Measurements from ENCODE around the gene PAX5. TPM values are rescaled to one million over a fixed set of nuclear protein-coding genes. Genes with fewer than 3 reads are reported as not detected.

The PAX5 gene
- total RNA-seq, 2 experiments from 2014 or later: 62.5 to 141 TPM

DNA sequence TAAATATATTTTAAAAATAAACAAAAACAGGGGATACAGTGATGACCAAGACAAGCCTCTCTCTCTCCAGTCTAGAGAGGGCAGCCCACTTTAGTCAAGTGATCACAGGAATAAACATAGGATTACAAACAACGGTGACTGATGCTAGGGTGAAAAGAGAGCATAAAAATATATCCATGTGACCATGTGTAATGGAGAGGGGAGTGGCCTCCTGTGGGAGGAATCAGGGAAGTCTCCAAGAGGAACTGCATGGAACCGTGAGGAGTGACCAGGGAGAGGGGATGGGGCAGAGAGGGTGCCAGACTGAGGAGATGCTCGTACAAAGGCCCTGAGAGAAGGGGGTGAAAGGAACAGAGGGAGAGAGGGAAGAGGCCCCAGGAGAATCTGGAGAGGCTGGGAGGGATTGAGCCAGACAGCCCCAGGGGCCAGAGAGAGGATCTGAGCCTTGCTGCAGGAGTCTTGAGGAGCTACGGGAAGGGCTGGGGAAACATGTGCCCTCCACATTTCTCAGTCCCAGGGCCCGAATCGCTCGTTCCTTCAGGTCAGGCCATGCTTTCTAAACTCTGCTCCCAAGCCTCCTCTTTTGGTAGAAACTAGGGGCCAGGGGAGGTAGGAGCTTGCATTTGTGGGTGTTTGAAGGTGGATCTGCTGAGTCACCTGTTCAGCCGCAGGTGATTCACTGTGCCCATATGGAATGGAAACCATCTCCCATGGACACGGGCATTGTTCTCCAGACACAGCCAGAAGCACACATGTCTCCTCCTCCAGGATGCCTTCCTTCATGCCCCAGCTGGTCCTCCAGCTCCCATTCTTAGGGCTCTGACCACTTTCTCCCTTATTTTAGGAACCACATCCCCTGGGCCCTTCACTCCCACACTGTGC lies 63.8 kb downstream of the PAX5 start:
- H3K9me2 ChIP-seq (ENCODE audit: insufficient read depth, low read length): no peaks in the 10 kb centered on the region
- DNase-seq (ENCODE audit: low spot score): no peak
- no peak overlapping the region for H3K4me2 ChIP-seq (ENCODE audit: low read length)
- ChIA-PET POLR2A (interaction anchor here (0.6 kb wide), 1 partner anchor 113 kb away, joined by 3 read pairs; no protein-coding TSS in a partner anchor), CTCF (ENCODE audit: unreplicated experiment) (no interaction called here)
- H2AFZ ChIP-seq (ENCODE audit: low read length): no peak overlapping the region
- no peaks in the 10 kb centered on the region for H3K4me1 ChIP-seq (ENCODE audit: insufficient read depth, low read length, poor library complexity, severe bottlenecking)
- BruUV-seq (replicated peaks): no TSS peak
- H3K27ac ChIP-seq (ENCODE audit: low read depth, low read length, poor library complexity, severe bottlenecking): no peak overlapping the region
- 0 out of 2 replicates have a peak, but pooled peaks cover 4% of the 10 kb centered on the region for H4K20me1 ChIP-seq (ENCODE audit: insufficient read depth, low read length)
- TF ChIP-seq, protein P1, sequence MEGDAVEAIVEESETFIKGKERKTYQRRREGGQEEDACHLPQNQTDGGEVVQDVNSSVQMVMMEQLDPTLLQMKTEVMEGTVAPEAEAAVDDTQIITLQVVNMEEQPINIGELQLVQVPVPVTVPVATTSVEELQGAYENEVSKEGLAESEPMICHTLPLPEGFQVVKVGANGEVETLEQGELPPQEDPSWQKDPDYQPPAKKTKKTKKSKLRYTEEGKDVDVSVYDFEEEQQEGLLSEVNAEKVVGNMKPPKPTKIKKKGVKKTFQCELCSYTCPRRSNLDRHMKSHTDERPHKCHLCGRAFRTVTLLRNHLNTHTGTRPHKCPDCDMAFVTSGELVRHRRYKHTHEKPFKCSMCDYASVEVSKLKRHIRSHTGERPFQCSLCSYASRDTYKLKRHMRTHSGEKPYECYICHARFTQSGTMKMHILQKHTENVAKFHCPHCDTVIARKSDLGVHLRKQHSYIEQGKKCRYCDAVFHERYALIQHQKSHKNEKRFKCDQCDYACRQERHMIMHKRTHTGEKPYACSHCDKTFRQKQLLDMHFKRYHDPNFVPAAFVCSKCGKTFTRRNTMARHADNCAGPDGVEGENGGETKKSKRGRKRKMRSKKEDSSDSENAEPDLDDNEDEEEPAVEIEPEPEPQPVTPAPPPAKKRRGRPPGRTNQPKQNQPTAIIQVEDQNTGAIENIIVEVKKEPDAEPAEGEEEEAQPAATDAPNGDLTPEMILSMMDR (conservative IDR thresholded peaks at IDR 0.05; ENCODE audit: low read length): no peak
- TF ChIP-seq EZH2phosphoT487 (IDR thresholded peaks at IDR 0.05; ENCODE audit: borderline replicate concordance, low read depth, low read length): no peak
- H3K79me2 ChIP-seq (ENCODE audit: insufficient read depth, low read depth, low read length): no peaks in the 10 kb centered on the region; the same call in 1 of the 2 replicates
- H3K36me3 ChIP-seq (ENCODE audit: insufficient read depth, low read length): peaks cover 93% of the 10 kb centered on the region
- no peak overlapping the region for H3K4me3 ChIP-seq (ENCODE audit: low read depth, low read length, poor library complexity, severe bottlenecking)
- no peaks in the 10 kb centered on the region for H3K9me3 ChIP-seq (ENCODE audit: low read length)
- intact Hi-C loops (cut with micrococcal nuclease; ENCODE audit: unreplicated experiment): no loop called here

DNA sequence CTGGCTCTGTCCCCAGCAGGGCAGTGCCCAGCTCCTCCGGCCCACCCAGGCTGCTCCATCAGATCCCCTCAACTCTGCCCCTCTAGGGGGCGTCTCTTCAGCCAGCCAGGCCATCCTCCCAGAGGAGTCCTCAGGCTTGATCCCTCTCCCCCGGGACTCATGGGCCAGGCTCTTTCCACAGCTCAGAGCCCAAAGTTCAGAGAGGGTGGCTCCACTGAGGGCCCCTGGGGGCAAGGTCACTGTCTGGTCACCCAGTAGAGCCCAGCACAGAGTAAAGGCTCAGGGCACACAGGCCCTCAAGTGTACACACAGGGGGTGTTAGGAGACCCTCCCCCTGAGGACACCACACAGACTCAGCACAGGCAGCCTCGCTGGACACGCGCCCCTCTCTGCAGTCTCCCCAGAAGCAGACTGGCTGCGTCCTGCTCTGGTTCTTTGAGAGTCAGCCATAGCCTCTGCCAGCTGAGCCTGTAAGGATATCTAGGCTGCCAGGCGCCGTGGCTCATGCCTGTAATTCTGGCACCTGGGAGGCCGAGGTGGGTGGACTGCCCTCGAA lies 64.8 kb downstream of the PAX5 start:
- TF ChIP-seq, protein P1 (conservative IDR thresholded peaks at IDR 0.05; ENCODE audit: low read length): no peak
- TF ChIP-seq EZH2phosphoT487 (IDR thresholded peaks at IDR 0.05; ENCODE audit: borderline replicate concordance, low read depth, low read length): no peak
- no peak for DNase-seq (ENCODE audit: low spot score)
- intact Hi-C loops (cut with micrococcal nuclease; ENCODE audit: unreplicated experiment): no loop called here
- Histone ChIP-seq H3K36me3 (ENCODE audit: insufficient read depth, low read length) (peaks cover 92% of the 10 kb centered on the region), H3K9me3 (ENCODE audit: low read length) (no peaks in the 10 kb centered on the region), H4K20me1 (ENCODE audit: insufficient read depth, low read length) (no peaks in the 10 kb centered on the region), H3K79me2 (ENCODE audit: insufficient read depth, low read depth, low read length) (no peaks in the 10 kb centered on the region; the same call in 1 of the 2 replicates), H3K4me1 (ENCODE audit: insufficient read depth, low read length, poor library complexity, severe bottlenecking) (no peaks in the 10 kb centered on the region), H3K4me2 (ENCODE audit: low read length) (no peak overlapping the region), H2AFZ (ENCODE audit: low read length) (no peak overlapping the region), H3K9me2 (ENCODE audit: insufficient read depth, low read length) (no peaks in the 10 kb centered on the region), H3K27ac (ENCODE audit: low read depth, low read length, poor library complexity, severe bottlenecking) (no peak overlapping the region), H3K4me3 (ENCODE audit: low read depth, low read length, poor library complexity, severe bottlenecking) (no peak overlapping the region)
- CTCF ChIA-PET (ENCODE audit: unreplicated experiment): no interaction called here
- POLR2A ChIA-PET: interaction anchor here (0.7 kb wide), 1 partner anchor 64 kb away, joined by 3 read pairs; no protein-coding TSS in a partner anchor
- BruUV-seq (replicated peaks): no TSS peak
